HCT116 (cell line): ENCODE data around the gene FDXACB1. TPM values are rescaled to one million over a fixed set of nuclear protein-coding genes. Genes with fewer than 3 reads are reported as not detected.

Experiments used
- ATAC-seq: fragments of 200-7000 bp; cut with Tn5 transposase; 2 replicates; pipeline ENCODE4 v1.9.1; 2020; ENCODE audit warnings: mild to moderate bottlenecking, moderate library complexity
- BruUV-seq: library from RNA; stranded (reverse); fragments of 400-500 nt; replicated peaks from 2 replicates; lab custom pipeline; 2021; lab: Mats Ljungman, UMichigan
- CTCF ChIA-PET: fragments of 300-600 bp; sonication (Branson Sonifier 250); formaldehyde crosslinking; loops from one replicate; lab custom pipeline; 2021; ENCODE audit warnings: antibody characterized with exemption; lab: Charles Lee
- POLR2A ChIA-PET: fragments of 300-600, 350-600 bp; sonication (Branson Sonifier 250); formaldehyde crosslinking; loops from one replicate; lab custom pipeline; 2021; ENCODE audit warnings: antibody characterized with exemption; lab: Charles Lee
- RAD21 ChIA-PET, 2 experiments: fragments of 300-600 bp; sonication (Branson Sonifier 250); formaldehyde crosslinking; loops; one replicate each; lab custom pipeline; 2023; ENCODE audit warnings: low total read pairs in 2 of 2; ENCODE audit not compliant: uncharacterized antibody in 2 of 2, unreplicated experiment in 2 of 2, low non-redundant PET in 1 of 2; lab: Charles Lee
- DNase-seq: peaks from one replicate; pipeline ENCODE4 v3.0.0-alpha.2; 2010; ENCODE audit warnings: low read depth, low spot score
- H2AFZ ChIP-seq: fragments of 200-600 bp; shearing (Covaris generic), sonication (generic); 2 replicates; pipeline ENCODE4 v1.6.1; 2017; ENCODE audit warnings: low read depth, mixed run types, mixed read lengths, antibody characterized with exemption, low read length; ENCODE audit not compliant: poor library complexity, severe bottlenecking
- H3K27ac ChIP-seq: 2 replicates; pipeline ENCODE4 v1.5.1; 2012; ENCODE audit warnings: low read depth, low read length
- H3K27me3 ChIP-seq: fragments of 200-600 bp; sonication (generic); 2 replicates; pipeline ENCODE4 v1.6.1; 2016; ENCODE audit warnings: mixed run types, low read length, mixed read lengths; ENCODE audit not compliant: insufficient read depth
- H3K36me3 ChIP-seq, 2 experiments: fragments of 200-500 bp in 1 of 2; fragments of 200-600 bp in 1 of 2; sonication (Bioruptor generic) in 1 of 2; sonication (generic) in 1 of 2; 2 replicates each; pipeline versions ENCODE4 v1.5.1 to v1.6.1; 2014 to 2016; ENCODE audit warnings: low read length in 2 of 2, inconsistent platforms in 1 of 2, mixed read lengths in 1 of 2, mixed run types in 1 of 2; ENCODE audit not compliant: insufficient read depth in 2 of 2, control insufficient read depth in 1 of 2
- H3K4me1 ChIP-seq, 2 experiments: fragments of 200-600 bp in 1 of 2; sonication (generic) in 1 of 2; 2 replicates each; pipeline versions ENCODE4 v1.5.1 to v1.6.1; 2012 to 2017; ENCODE audit warnings: low read length in 2 of 2, inconsistent platforms in 1 of 2, mild to moderate bottlenecking in 1 of 2, mixed read lengths in 1 of 2, mixed run types in 1 of 2, moderate library complexity in 1 of 2; ENCODE audit not compliant: insufficient read depth in 2 of 2, control insufficient read depth in 1 of 2
- H3K4me2 ChIP-seq: fragments of 200-600 bp; sonication (generic); 2 replicates; pipeline ENCODE4 v1.6.1; 2017; ENCODE audit warnings: mixed run types, low read length, mixed read lengths
- H3K4me3 ChIP-seq, 2 experiments: fragments of 200-600 bp in 1 of 2; sonication (generic) in 1 of 2; replicated peaks in 1 of 2; 2 replicates each; pipeline ENCODE4 v1.5.1; 2011 to 2016; ENCODE audit warnings: low read length in 2 of 2, control low read depth in 1 of 2, low read depth in 1 of 2, mild to moderate bottlenecking in 1 of 2, mixed read lengths in 1 of 2, mixed run types in 1 of 2
- H3K79me2 ChIP-seq: fragments of 200-600 bp; sonication (generic); 2 replicates; pipeline ENCODE4 v1.6.1; 2017; ENCODE audit warnings: mild to moderate bottlenecking, mixed run types, low read length, moderate library complexity, mixed read lengths; ENCODE audit not compliant: insufficient read depth
- H3K9ac ChIP-seq: fragments of 200-600 bp; sonication (generic); 2 replicates; pipeline ENCODE4 v1.6.1; 2016; ENCODE audit warnings: low read length, mixed read lengths
- H3K9me2 ChIP-seq: fragments of 200-600 bp; sonication (generic), shearing (Covaris generic); 2 replicates; pipeline ENCODE4 v1.6.1; 2017; ENCODE audit warnings: mixed run types, mild to moderate bottlenecking, moderate library complexity; ENCODE audit not compliant: insufficient read depth
- H3K9me3 ChIP-seq, 2 experiments: fragments of 200-500 bp in 1 of 2; fragments of 200-600 bp in 1 of 2; sonication (Bioruptor generic) in 1 of 2; sonication (generic) in 1 of 2; 2 replicates each; pipeline ENCODE4 v1.6.1; 2014 to 2017; ENCODE audit warnings: low read length in 2 of 2, mixed read lengths in 2 of 2, inconsistent platforms in 1 of 2, low read depth in 1 of 2, mild to moderate bottlenecking in 1 of 2, mixed run types in 1 of 2, moderate library complexity in 1 of 2; ENCODE audit not compliant: control insufficient read depth in 1 of 2, insufficient read depth in 1 of 2
- H4K20me1 ChIP-seq: fragments of 200-600 bp; sonication (generic), shearing (Covaris generic); 2 replicates; pipeline ENCODE4 v1.6.1; 2017; ENCODE audit warnings: mixed run types, mild to moderate bottlenecking, moderate library complexity; ENCODE audit not compliant: insufficient read depth
- CBX3 ChIP-seq: IDR thresholded peaks from 2 replicates; pipeline ENCODE4 v1.6.1; 2012; ENCODE audit warnings: low read depth
- CEBPB ChIP-seq: IDR thresholded peaks from 2 replicates; pipeline ENCODE4 v1.6.1; 2012; ENCODE audit warnings: low read depth
- CTCF ChIP-seq, 3 experiments: fragments of 200-600 bp in 1 of 3; sonication (generic) in 1 of 3; IDR thresholded peaks in 2 of 3; conservative IDR thresholded peaks in 1 of 3; 2 replicates each; pipeline ENCODE4 v1.5.1; 2012 to 2017; ENCODE audit warnings: low read depth in 2 of 3, low read length in 2 of 3, antibody characterized with exemption in 1 of 3, borderline replicate concordance in 1 of 3, control low read depth in 1 of 3, mild to moderate bottlenecking in 1 of 3, mixed read lengths in 1 of 3, mixed run types in 1 of 3, moderate library complexity in 1 of 3; ENCODE audit not compliant: insufficient read depth in 1 of 3
- ELF1 ChIP-seq: IDR thresholded peaks from 2 replicates; pipeline ENCODE4 v1.6.1; 2012; ENCODE audit warnings: low read depth, borderline replicate concordance
- FOSL1 ChIP-seq: IDR thresholded peaks from 2 replicates; pipeline ENCODE4 v1.6.1; 2012; ENCODE audit warnings: low read depth
- POLR2AphosphoS5 ChIP-seq: IDR thresholded peaks from 2 replicates; pipeline ENCODE4 v1.6.1; 2011; ENCODE audit warnings: mild to moderate bottlenecking, low read depth, low read length, moderate library complexity
- RAD21 ChIP-seq: IDR thresholded peaks from 2 replicates; pipeline ENCODE4 v1.6.1; 2012; ENCODE audit warnings: low read depth, mild to moderate bottlenecking
- SRF ChIP-seq: IDR thresholded peaks from 2 replicates; pipeline ENCODE4 v1.6.1; 2012; ENCODE audit warnings: low read depth
- TCF7L2 ChIP-seq: IDR thresholded peaks from 2 replicates; pipeline ENCODE4 v1.7.0; 2011; ENCODE audit warnings: borderline replicate concordance, inconsistent platforms; ENCODE audit not compliant: insufficient read depth, insufficient read length; ENCODE audit errors: extremely low read depth
- YY1 ChIP-seq: IDR thresholded peaks from 2 replicates; pipeline ENCODE4 v1.6.1; 2011; ENCODE audit warnings: low read length, low read depth, moderate library complexity, mild to moderate bottlenecking; ENCODE audit not compliant: insufficient replicate concordance; ENCODE audit errors: extremely low read depth
- ZNF274 ChIP-seq: fragments of 200-500 bp; sonication (Bioruptor generic); IDR thresholded peaks from 2 replicates; pipeline ENCODE4 v1.6.1; 2014; ENCODE audit warnings: mild to moderate bottlenecking, low read depth, low read length, inconsistent platforms
- intact Hi-C: fragments of 100-400 bp; cut with micrococcal nuclease; formaldehyde crosslinking; loops from 2 replicates; pipeline ENCODE4 v1.10.0; 2022
- total RNA-seq: library from RNA; stranded (reverse); gene quantifications from one replicate; pipeline ENCODE4 v1.2.1, GENCODE V29; 2021; ENCODE audit not compliant: unreplicated experiment

The FDXACB1 gene
- total RNA-seq, 1 experiment from 2014 or later = 3.8 TPM

DNA sequence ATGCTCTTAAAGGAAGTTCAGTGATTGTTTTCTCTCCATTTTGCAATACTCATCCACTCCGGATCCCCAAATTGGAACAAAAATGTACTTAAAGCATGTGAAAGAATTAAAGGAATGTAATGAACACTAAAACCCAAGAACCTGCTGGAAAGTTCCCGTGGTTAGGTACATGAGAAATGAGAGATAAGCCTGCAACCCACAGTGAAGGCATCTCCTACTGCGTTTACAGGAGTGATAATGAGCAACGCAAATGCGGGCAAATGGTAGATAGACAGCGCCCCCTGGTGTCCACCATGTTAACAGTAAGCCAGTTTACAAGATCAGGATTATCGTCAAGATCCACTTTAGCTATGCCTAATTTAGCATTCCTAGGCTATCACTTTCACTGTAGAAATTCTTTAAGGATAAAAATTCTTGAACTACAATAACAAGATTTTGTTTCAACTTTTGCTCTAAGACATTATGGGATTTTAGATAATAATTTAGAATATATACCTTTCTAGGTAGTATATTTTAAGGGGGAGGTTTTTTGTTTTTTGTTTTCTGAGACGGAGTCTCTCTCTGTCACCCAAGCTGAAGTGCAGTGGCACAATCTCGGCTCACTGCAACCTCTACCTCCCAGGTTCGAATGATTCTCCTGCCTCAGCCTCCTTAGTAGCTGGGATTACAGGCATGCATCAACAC, 37.5 kb downstream of the FDXACB1 start:
- Histone ChIP-seq H3K9ac (no peak overlapping the region), H2AFZ (no peak overlapping the region), H3K9me3 (no peaks in the 10 kb centered on the region), H3K4me3 (no peak overlapping the region), H3K27ac (no peak overlapping the region), H3K79me2 (no peaks in the 10 kb centered on the region)
- TF ChIP-seq CTCF (IDR thresholded peaks at IDR 0.05 in 2 of 3, conservative IDR thresholded peaks at IDR 0.05 in 1 of 3; ENCODE audit: borderline replicate concordance in 1 of 3, insufficient read depth in 1 of 3, low read depth in 2 of 3, low read length in 2 of 3) = peak; percentile 78 to 93 (median 83)
- TF ChIP-seq SRF = peak; percentile 33; the same call in 1 of the 2 replicates
- TF ChIP-seq RAD21 = peak; percentile 90
- no peak for TF ChIP-seq ELF1
- TF ChIP-seq, all 23 proteins: peak for 3
- ChIA-PET RAD21 (interaction anchor here in 1 of 2 experiments (0.6 to 1.0 kb wide), 2 partner anchors 254 to 255 kb away, joined by 3 read pairs; no protein-coding TSS in a partner anchor), POLR2A (no interaction called here), CTCF (interaction anchor here (0.6 to 2.5 kb wide), 19 partner anchors 8 to 413 kb away, joined by 3 to 15 read pairs (median 3); partner anchors contain the start of genes ALG9 and SIK2)
- H3K9me2 ChIP-seq = no peaks in the 10 kb centered on the region
- BruUV-seq = no TSS peak
- no peak overlapping the region for H3K4me2 ChIP-seq
- intact Hi-C loops = loop anchor here (1.0 to 5.0 kb wide), 5 partner anchors 64 to 387 kb away; partner anchors contain the start of gene SIK2
- peak; percentile 97 for ATAC-seq
- H4K20me1 ChIP-seq = no peaks in the 10 kb centered on the region
- no peaks in the 10 kb centered on the region for H3K27me3 ChIP-seq
- DNase-seq = peak; percentile 64
- H3K36me3 ChIP-seq = peaks cover 0 to 4% of the 10 kb centered on the region in 2 experiments; a peak in 2 of 4 replicates
- H3K4me1 ChIP-seq = 0 out of 4 replicates have a peak, but pooled peaks cover 0 to 2% of the 10 kb centered on the region in 2 experiments

GRCh38 chr11:111840143-111840542, 38.8 kb downstream of the FDXACB1 start:
- ATAC-seq = no peak; the same call in 1 of the 2 replicates
- CTCF ChIA-PET = no interaction called here

More at GRCh38 chr11:111840143-111840542, 38.8 kb downstream of the FDXACB1 start:
- intact Hi-C loops = loop anchor here (2.0 to 5.0 kb wide), 2 partner anchors 63 to 385 kb away; no protein-coding TSS in a partner anchor
- Histone ChIP-seq H3K27me3 (no peaks in the 10 kb centered on the region), H4K20me1 (no peaks in the 10 kb centered on the region), H3K36me3 (peaks cover 0 to 4% of the 10 kb centered on the region in 2 experiments; a peak in 3 of 4 replicates), H3K9me2 (no peaks in the 10 kb centered on the region), H3K4me2 (no peak overlapping the region), H3K9ac (no peak overlapping the region), H3K4me3 (no peak overlapping the region), H3K79me2 (no peaks in the 10 kb centered on the region), H3K27ac (no peak overlapping the region), H3K9me3 (no peaks in the 10 kb centered on the region), H2AFZ (no peak overlapping the region), H3K4me1 (0 out of 4 replicates have a peak, but pooled peaks cover 0 to 2% of the 10 kb centered on the region in 2 experiments)
- ChIA-PET RAD21 (no interaction called here), POLR2A (no interaction called here)
- TF ChIP-seq FOSL1 = no peak
- no peak for TF ChIP-seq CBX3
- TF ChIP-seq CEBPB = no peak
- TF ChIP-seq TCF7L2 = no peak
- no peak for TF ChIP-seq POLR2AphosphoS5
- no peak for TF ChIP-seq YY1
- TF ChIP-seq RAD21 = no peak
- TF ChIP-seq ZNF274 = no peak
- BruUV-seq = no TSS peak
- DNase-seq = no peak
